ENCODE data around the gene MRNIP. TPM values are rescaled to one million over a fixed set of nuclear protein-coding genes. Genes with fewer than 3 reads are reported as not detected.

Gene MRNIP
- 40.9 and 42.2 TPM in 2 replicates for total RNA-seq
- long read RNA-seq, transcript MRNIP-205 (8 exons, 1,244 nt): minor isoform, 6 of 27 reads
- long read RNA-seq, transcript MRNIP-201 (7 exons, 1,238 nt): major isoform, 12 of 27 reads
- long read RNA-seq, partial matches to known transcripts: 1 of 27 reads
- long read RNA-seq, other reads (novel, unspliced or antisense): 6 of 27 reads

GRCh38 chr5:179858586-179859427 is at the start of gene MRNIP:
TSS of gene MRNIP (minus strand) at chr5:179858817. CDS start at chr5:179858796, 21 bp downstream.
- peak within 1 kb of the TSS; percentile 98 for H3K4me3 Mint-ChIP-seq
- peak; percentile 94 for DNase-seq (ENCODE audit: low read depth, low spot score)
- H3K27ac Mint-ChIP-seq (ENCODE audit: unreplicated experiment): peak within 1 kb of the TSS; percentile 93
- H3K27me3 Mint-ChIP-seq (ENCODE audit: low read depth): no peaks in the 10 kb centered on the region
- TF ChIP-seq CTCF (conservative IDR thresholded peaks at IDR 0.05): no peak
- peaks cover 3% of the 10 kb centered on the region for H3K36me3 Mint-ChIP-seq (ENCODE audit: low read depth)
- H3K4me1 Mint-ChIP-seq: peaks cover 26% of the 10 kb centered on the region
- no peaks in the 10 kb centered on the region for H3K9me3 Mint-ChIP-seq

- Mint-ChIP-seq H3K4me3 (peak within 1 kb of the TSS; percentile 88), H3K9me3 (no peaks in the 10 kb centered on the region), H3K36me3 (ENCODE audit: low read depth) (peaks cover 3% of the 10 kb centered on the region), H3K27ac (ENCODE audit: unreplicated experiment) (no peak within 1 kb of the TSS), H3K4me1 (peaks cover 9% of the 10 kb centered on the region), H3K27me3 (ENCODE audit: low read depth) (no peaks in the 10 kb centered on the region)
- peak; percentile 54 for TF ChIP-seq CTCF (conservative IDR thresholded peaks at IDR 0.05)
- peak; percentile 47 for DNase-seq (ENCODE audit: low read depth, low spot score)
Measured at GRCh38 chr5:179907556-179908324, 49.1 kb upstream of the MRNIP start, which contains the start of gene TBC1D9B. TSS of gene TBC1D9B (minus strand) at chr5:179907897. CDS start at chr5:179907821, 76 bp downstream.

- H3K9me3 Mint-ChIP-seq: no peaks in the 10 kb centered on the region
- H3K36me3 Mint-ChIP-seq (ENCODE audit: low read depth): peaks cover 3% of the 10 kb centered on the region
- H3K27me3 Mint-ChIP-seq (ENCODE audit: low read depth): no peaks in the 10 kb centered on the region
- peak overlapping the region; percentile 88 for H3K4me3 Mint-ChIP-seq
- no peak for TF ChIP-seq CTCF (conservative IDR thresholded peaks at IDR 0.05)
- peaks cover 9% of the 10 kb centered on the region for H3K4me1 Mint-ChIP-seq
- peak; percentile 28 for DNase-seq (ENCODE audit: low read depth, low spot score)
- no peak overlapping the region for H3K27ac Mint-ChIP-seq (ENCODE audit: unreplicated experiment)
Measured at GRCh38 chr5:179906795-179907555, 48.4 kb upstream of the MRNIP start.

- Mint-ChIP-seq H3K36me3 (ENCODE audit: low read depth) (peaks cover 3% of the 10 kb centered on the region), H3K9me3 (no peaks in the 10 kb centered on the region), H3K4me3 (peak overlapping the region; percentile 88), H3K27me3 (ENCODE audit: low read depth) (no peaks in the 10 kb centered on the region), H3K27ac (ENCODE audit: unreplicated experiment) (no peak overlapping the region), H3K4me1 (peaks cover 9% of the 10 kb centered on the region)
- DNase-seq (ENCODE audit: low read depth, low spot score): no peak
- TF ChIP-seq CTCF (conservative IDR thresholded peaks at IDR 0.05): no peak
Measured at GRCh38 chr5:179906294-179906794, 47.7 kb upstream of the MRNIP start.

GRCh38 chr5:179905161-179905560 is 46.5 kb upstream of the MRNIP start:
- DNase-seq (ENCODE audit: low read depth, low spot score): no peak
- Mint-ChIP-seq H3K9me3 (no peaks in the 10 kb centered on the region), H3K4me1 (peaks cover 9% of the 10 kb centered on the region), H3K4me3 (peak overlapping the region; percentile 65), H3K27ac (ENCODE audit: unreplicated experiment) (no peak overlapping the region), H3K36me3 (ENCODE audit: low read depth) (peaks cover 3% of the 10 kb centered on the region), H3K27me3 (ENCODE audit: low read depth) (no peaks in the 10 kb centered on the region)
- no peak for TF ChIP-seq CTCF (conservative IDR thresholded peaks at IDR 0.05)
